GM18858 (cell line): ENCODE data around the gene CCDC88B.

ENCODE experiments used
- ATAC-seq: cut with Tn5 transposase; IDR thresholded peaks from one replicate; pipeline ENCODE4 v1.9.1; 2021; ENCODE audit not compliant: unreplicated experiment

Gene CCDC88B

DNA sequence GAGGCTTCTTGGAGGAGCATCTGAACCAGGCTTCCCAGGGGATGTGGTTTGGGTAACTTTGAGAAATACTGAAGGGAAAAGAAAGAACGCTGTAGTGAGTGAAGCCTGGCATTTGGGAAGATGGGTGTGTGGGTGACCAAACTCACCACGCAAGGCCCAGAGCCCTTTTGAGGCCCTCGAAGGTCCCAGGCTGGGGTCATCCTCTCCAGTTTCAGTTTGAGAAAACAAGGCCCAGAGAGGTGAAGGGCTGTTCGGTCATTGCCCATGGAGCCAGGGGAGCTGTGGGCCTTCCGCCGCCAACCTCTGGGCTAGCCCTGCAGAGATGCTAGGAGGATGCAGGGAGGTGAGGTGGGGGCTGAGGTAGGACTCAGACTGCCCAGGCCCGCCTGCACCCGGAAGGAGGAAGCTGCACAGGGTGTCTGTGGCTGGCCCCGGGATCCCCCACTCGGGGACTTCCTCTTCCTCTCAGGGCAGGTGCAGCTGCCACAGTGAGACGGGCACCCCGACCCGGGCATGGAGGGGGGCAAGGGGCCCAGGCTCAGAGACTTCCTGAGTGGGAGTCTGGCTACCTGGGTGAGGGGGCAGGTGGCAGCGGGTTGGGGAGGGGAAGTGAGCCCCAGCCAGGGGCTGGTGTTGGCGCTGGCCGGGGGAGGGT lies at the start of gene CCDC88B:
Gene CCDC88B, plus strand, starts transcription at position 451 of the 655 bp plus-strand sequence. Its CDS starts 63 bp downstream, at position 514.
- ATAC-seq: no peak

- ATAC-seq: no peak
Observed at GRCh38 chr11:64290352-64291261, 49.4 kb upstream of the CCDC88B start.

GRCh38 chr11:64291262-64291751 lies 48.7 kb upstream of the CCDC88B start, which contains the start of gene KCNK4:
Gene KCNK4, plus strand, starts transcription at chr11:64291302. Its CDS starts 1,717 bp downstream, at chr11:64293019.
- no peak for ATAC-seq

DNA sequence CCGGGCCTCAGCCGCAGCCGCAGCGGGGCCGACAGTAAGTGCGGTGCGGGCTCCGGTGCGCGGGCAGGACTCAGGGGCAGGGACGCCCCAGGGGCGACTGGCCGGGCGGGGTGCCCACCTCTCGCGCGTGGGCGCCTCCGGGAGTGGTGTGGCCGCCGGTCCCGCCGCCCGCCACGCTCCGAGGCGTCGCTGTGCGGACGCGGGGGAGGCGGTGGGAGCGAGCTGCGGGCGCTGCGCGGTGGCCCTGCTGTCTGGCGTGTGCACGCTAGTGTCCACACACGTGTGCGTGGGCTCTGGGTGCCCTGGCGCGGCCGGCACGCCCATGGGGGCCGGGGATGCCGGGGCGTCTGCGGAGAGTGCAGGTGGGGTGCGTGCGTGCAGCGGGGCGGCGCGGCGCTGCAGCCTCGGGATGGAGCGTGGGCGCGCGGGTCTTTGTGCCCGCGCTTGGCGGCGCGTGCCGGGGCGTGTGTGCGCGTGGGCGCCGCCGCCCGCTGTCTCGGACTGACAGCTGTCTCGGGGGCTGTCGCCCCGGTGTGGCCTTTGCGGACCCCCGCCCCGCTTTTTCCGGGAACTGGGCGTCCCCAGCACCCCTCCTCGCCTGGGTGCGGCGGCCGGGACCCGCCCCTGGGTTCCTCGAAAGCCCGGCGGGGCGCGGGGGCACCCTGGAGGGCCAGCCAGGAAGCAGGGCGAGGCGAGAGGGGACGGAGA lies 48.1 kb upstream of the CCDC88B start:
- no peak for ATAC-seq

DNA sequence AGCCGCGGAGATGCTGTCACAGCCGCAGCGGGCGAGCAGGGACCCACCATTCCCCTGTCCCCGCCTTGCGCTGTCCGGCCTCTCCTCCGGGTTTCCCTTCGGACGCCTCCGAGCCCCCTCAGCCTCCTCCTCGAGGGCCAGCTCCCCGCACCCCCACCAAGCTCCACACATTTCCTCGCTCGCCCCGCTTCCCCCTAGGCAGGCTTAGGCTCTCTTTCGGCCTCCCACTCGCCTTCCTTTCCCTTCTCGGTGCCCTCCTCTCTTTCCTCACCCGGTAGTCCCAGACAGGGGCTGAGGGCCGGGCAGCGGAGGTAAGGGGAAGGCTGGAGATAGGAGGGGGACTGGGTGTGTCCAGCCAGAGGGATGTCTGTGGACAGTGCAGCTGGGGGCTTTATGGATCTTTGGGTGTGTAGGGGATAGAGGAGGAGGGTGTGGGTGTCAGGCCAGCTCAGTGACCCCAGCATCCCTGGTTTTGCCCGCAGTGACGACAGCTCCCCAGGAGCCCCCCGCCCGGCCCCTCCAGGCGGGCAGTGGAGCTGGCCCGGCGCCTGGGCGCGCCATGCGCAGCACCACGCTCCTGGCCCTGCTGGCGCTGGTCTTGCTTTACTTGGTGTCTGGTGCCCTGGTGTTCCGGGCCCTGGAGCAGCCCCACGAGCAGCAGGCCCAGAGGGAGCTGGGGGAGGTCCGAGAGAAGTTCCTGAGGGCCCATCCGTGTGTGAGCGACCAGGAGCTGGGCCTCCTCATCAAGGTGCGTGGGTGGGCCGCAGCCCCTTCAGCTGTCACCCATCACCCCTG lies 47.3 kb upstream of the CCDC88B start:
- ATAC-seq: no peak

DNA sequence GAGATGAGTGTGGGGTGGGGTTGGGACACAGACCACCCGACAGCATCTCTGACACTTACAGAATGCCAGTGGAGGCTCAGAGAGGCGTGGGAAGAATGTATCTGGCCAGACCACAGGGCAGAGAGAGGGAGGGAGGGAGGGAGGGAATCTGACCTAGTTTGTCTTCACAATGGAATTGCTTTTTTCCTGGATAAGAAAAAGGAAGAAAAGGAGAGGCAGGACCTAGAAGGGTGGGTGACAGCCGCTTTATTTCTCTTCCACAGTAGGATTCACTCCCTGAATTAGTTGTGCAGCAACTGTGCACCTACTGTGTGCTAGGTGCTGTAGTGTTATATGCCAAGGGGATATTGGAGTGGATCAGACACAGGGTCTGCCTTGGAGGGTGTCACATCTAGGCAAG lies 45.2 kb upstream of the CCDC88B start:
- ATAC-seq: no peak

GRCh38 chr11:64295760-64296159 lies 44.2 kb upstream of the CCDC88B start:
- ATAC-seq: no peak

DNA sequence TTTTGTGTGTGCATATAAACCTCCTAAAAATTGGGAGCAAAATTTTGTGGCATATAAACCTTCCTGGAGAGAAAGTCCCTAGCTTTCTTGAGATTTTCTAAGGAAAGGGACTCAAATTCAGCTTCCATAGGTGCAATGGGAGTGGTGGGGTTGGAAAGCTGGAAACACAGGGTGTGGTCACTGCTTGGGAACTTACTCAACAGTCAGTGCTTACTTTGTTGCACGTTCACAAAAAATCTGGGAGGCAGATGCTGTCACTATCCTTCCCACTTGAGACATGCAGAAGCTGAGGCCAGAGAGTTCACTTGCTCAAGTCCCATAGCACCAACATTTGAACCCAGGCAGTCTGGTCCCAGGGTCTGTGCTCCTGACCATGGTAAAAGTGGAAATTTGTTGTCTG lies 43.8 kb upstream of the CCDC88B start:
- ATAC-seq: no peak

GRCh38 chr11:64296830-64297698 lies 42.9 kb upstream of the CCDC88B start:
- ATAC-seq: no peak

DNA sequence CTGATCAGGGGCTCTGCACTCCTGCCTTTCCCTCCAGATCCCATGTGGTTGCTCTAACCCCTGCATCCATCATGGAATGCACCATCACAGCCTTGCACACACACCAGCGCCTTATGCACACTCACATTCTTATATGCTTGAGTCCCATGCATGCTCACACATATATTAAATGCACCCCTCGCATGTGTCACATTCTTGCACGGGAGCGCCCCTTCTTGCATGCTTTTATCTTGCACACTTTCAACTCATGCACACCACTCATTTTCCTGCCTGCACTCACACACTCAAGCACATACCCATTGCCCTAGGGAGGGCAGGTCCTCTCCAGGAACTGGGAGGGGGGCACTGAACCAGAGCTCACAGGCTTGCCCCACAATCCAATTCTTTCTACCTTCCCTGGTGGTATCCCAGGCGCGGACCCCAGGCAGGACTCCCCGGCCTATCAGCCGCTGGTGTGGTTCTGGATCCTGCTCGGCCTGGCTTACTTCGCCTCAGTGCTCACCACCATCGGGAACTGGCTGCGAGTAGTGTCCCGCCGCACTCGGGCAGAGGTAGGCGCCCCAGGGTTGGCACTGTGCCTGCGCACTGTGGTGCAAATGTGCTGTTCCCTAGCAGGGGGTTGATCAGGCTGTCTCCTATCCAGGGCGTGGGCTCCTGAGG lies 42.2 kb upstream of the CCDC88B start:
- no peak for ATAC-seq

DNA sequence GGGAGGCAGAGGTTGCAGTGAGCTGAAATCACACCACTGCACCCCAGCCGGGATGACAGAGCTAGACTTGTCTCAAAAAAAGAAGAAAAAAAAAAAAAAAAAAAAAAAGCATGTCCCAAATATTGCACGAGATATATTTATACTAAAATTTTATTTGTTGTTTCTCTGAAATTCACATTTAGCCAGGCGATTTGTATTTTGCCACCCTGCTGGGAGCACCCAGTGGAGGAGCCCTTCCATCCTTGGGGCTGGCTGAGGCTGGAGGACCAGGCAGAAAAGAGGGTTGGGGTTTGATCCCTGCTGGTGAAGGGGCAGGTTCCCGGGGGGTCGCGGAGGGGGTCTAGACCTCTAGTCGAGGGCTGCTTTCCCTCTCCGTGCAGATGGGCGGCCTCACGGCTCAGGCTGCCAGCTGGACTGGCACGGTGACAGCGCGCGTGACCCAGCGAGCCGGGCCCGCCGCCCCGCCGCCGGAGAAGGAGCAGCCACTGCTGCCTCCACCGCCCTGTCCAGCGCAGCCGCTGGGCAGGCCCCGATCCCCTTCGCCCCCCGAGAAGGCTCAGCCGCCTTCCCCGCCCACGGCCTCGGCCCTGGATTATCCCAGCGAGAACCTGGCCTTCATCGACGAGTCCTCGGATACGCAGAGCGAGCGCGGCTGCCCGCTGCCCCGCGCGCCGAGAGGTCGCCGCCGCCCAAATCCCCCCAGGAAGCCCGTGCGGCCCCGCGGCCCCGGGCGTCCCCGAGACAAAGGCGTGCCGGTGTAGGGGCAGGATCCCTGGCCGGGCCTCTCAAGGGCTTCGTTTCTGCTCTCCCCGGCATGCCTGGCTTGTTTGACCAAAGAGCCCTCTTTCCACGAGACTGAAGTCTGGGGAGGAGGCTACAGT lies 40.8 kb upstream of the CCDC88B start:
- ATAC-seq: no peak

- ATAC-seq: no peak
Observed at GRCh38 chr11:64299847-64300648, 40.0 kb upstream of the CCDC88B start, which contains the start of gene CATSPERZ. Gene CATSPERZ, plus strand, starts transcription at chr11:64300358. Its CDS starts 53 bp downstream, at chr11:64300411.

- no peak for ATAC-seq
Observed at GRCh38 chr11:64303109-64304031, 36.6 kb upstream of the CCDC88B start.

DNA sequence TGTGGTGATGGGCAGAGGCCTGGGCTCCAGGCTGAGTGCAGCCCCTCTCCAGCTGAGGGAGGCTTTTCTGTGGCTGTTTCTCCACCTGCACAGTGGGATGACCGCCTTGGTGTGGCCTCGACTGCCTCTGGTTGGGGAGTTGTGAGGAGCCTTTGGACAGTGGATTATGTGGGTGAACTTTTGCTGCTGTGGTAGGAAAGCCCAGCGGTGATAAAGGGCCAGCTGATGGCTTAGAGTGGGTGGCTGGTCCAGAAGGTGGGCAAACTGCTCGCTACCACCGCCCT lies 36.0 kb upstream of the CCDC88B start:
- no peak for ATAC-seq

DNA sequence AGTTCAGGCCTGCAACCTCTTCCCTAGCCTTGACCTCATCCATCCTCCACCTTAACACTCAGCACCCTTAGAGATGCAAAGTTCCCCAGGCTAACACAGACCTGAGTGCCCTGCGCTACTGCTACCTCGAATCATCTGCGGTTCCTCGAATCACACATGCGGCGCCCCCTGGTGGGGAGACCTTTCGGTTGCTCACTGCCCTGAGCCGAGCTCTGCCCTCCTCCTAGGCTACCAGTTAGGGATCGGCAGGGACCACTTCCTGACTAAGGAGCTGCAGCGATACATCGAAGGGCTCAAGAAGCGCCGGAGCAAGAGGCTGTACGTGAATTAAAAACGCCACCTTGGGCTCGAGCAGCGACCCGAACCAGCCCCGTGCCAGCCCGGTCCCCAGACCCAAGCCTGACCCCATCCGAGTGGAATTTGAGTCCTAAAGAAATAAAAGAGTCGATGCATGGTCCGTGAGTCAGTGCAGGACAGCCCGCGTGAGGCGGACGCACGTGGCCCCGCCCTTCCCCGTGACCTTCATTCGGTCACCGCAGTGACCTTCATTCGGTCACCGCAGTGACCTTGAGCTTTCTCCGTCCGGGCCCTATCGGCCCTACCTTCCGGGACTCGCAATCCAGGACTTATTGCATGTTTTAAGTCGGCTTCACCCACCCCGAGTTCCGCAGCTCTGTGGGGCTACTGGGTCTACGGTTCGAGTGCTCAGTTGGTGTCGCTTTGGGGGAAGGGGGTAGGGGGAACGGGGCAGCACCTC lies 35.5 kb upstream of the CCDC88B start:
- ATAC-seq: peak; percentile 27
